HG03139 (cell line): Measurements from ENCODE around the gene TOMT.

ENCODE experiments used
- ATAC-seq: cut with Tn5 transposase; IDR thresholded peaks from one replicate; pipeline ENCODE4 v1.9.1; 2021; ENCODE audit not compliant: unreplicated experiment

TOMT gene

GRCh38 chr11:72157131-72157530, 51.4 kb downstream of the TOMT start:
- no peak for ATAC-seq
